K562 (cell line): Measurements from ENCODE around the gene CUX1. TPM values are rescaled to one million over a fixed set of nuclear protein-coding genes. Genes with fewer than 3 reads are reported as not detected.

Source experiments
- ATAC-seq: fragments of 200-7000 bp; cut with Tn5 transposase; 3 replicates; pipeline ENCODE4 v1.9.1; 2020; ENCODE audit warnings: moderate library complexity
- BruUV-seq: library from RNA; stranded (reverse); fragments of 400-500 nt; replicated peaks from 2 replicates; lab custom pipeline; 2021; lab: Mats Ljungman, UMichigan
- CTCF ChIA-PET: fragments of 300-600 bp; formaldehyde crosslinking; extraction: SDS; loops from one replicate; lab custom pipeline; 2021; ENCODE audit warnings: low intra/inter-chr PET ratio; lab: Yijun Ruan, JAX
- POLR2A ChIA-PET: fragments of 300-600, 350-650 bp; sonication (Branson Sonifier 250); formaldehyde crosslinking; extraction: SDS; loops from one replicate; lab custom pipeline; 2021; ENCODE audit warnings: antibody characterized with exemption, inconsistent platforms; lab: Yijun Ruan, JAX
- DNase-seq, 4 experiments: peaks; one replicate each; pipeline versions ENCODE4 v3.0.0 to v3.0.0-alpha.2; 2011 to 2018; ENCODE audit warnings: low spot score in 3 of 4, mixed read lengths in 3 of 4; ENCODE audit errors: extremely low read depth in 1 of 4
- FAIRE-seq: peaks from 2 replicates; lab custom pipeline; 2011; peaks lifted over from hg19 to GRCh38; lab: Jason Lieb, UNC
- H2AFZ ChIP-seq: 2 replicates; pipeline ENCODE4 v1.6.0; 2011; ENCODE audit warnings: low read depth, low read length, control low read depth, inconsistent platforms
- H3K27ac ChIP-seq: fragments of 200-600 bp; 3 replicates; pipeline ENCODE4 v1.8.0; 2011; ENCODE audit warnings: low read depth, mild to moderate bottlenecking, control low read depth, inconsistent platforms, low read length, moderate library complexity, mixed read lengths; ENCODE audit errors: extremely low read depth
- H3K27me3 ChIP-seq, 2 experiments: fragments of 300-600 bp in 1 of 2; 2 replicates in 1 of 2; 3 replicates in 1 of 2; pipeline versions ENCODE4 v1.6.0 to v1.8.0; 2011; ENCODE audit warnings: inconsistent platforms in 2 of 2, low read length in 2 of 2, mild to moderate bottlenecking in 1 of 2, mixed read lengths in 1 of 2, moderate library complexity in 1 of 2; ENCODE audit not compliant: control insufficient read depth in 2 of 2, insufficient read depth in 2 of 2
- H3K36me3 ChIP-seq: fragments of 300-600 bp; 3 replicates; pipeline ENCODE4 v1.8.0; 2011; ENCODE audit warnings: mild to moderate bottlenecking, low read length, inconsistent platforms; ENCODE audit not compliant: control insufficient read depth, insufficient read depth
- H3K4me1 ChIP-seq, 2 experiments: fragments of 200-600 bp in 1 of 2; replicated peaks in 1 of 2; 2 replicates in 1 of 2; 3 replicates in 1 of 2; pipeline versions ENCODE4 v1.5.1 to v1.8.0; 2011; ENCODE audit warnings: inconsistent platforms in 2 of 2, low read length in 2 of 2, mild to moderate bottlenecking in 1 of 2, mixed read lengths in 1 of 2, moderate library complexity in 1 of 2; ENCODE audit not compliant: control insufficient read depth in 2 of 2, insufficient read depth in 2 of 2
- H3K4me2 ChIP-seq: 2 replicates; pipeline ENCODE4 v1.6.1; 2011; ENCODE audit warnings: low read length, control low read depth, inconsistent platforms, mixed read lengths; ENCODE audit not compliant: insufficient read depth
- H3K4me3 ChIP-seq: fragments of 200-600 bp; sonication (generic), shearing (Covaris generic); 2 replicates; pipeline ENCODE4 v1.5.1; 2016; ENCODE audit warnings: control low read depth, inconsistent platforms
- H3K79me2 ChIP-seq: fragments of 200-600 bp; 3 replicates; pipeline ENCODE4 v1.8.0; 2011; ENCODE audit warnings: low read length, inconsistent platforms; ENCODE audit not compliant: control insufficient read depth, insufficient read depth
- H3K9ac ChIP-seq, 2 experiments: 2 replicates each; pipeline versions ENCODE4 v1.6.0 to v1.6.1; 2011; ENCODE audit warnings: low read depth in 2 of 2, low read length in 2 of 2, control low read depth in 1 of 2, inconsistent platforms in 1 of 2, mild to moderate bottlenecking in 1 of 2, mixed read lengths in 1 of 2; ENCODE audit not compliant: insufficient read depth in 1 of 2
- H3K9me1 ChIP-seq: one replicate; pipeline ENCODE4 v1.6.0; 2011; ENCODE audit warnings: inconsistent platforms, mild to moderate bottlenecking, low read length, moderate library complexity; ENCODE audit not compliant: control insufficient read depth, insufficient read depth
- H3K9me3 ChIP-seq: replicated peaks from 2 replicates; pipeline ENCODE4 v1.5.1; 2011; ENCODE audit warnings: low read depth, low read length, inconsistent platforms; ENCODE audit not compliant: control insufficient read depth, insufficient read depth
- H4K20me1 ChIP-seq: replicated peaks from 2 replicates; pipeline ENCODE4 v1.6.1; 2011; ENCODE audit warnings: low read length, inconsistent platforms, mixed read lengths; ENCODE audit not compliant: control insufficient read depth, insufficient read depth
- CBFA2T3 ChIP-seq: fragments of 450-650 bp; IDR thresholded peaks from 2 replicates; pipeline ENCODE4 v1.6.1; 2017
- CBFB ChIP-seq: sonication (generic); formaldehyde crosslinking; IDR thresholded peaks from 2 replicates; pipeline ENCODE4 v1.4.0; 2020; ENCODE audit warnings: mild to moderate bottlenecking, missing genetic modification reagents
- CC2D1A ChIP-seq: fragments of 450-650 bp; IDR thresholded peaks from 2 replicates; pipeline ENCODE4 v1.6.1; 2017; ENCODE audit warnings: mild to moderate bottlenecking
- CSDE1 ChIP-seq, 2 experiments: fragments of 450-650 bp; IDR thresholded peaks; 2 replicates each; pipeline ENCODE4 v1.6.1; 2016; ENCODE audit warnings: mild to moderate bottlenecking in 1 of 2
- KLF16 ChIP-seq: IDR thresholded peaks from 2 replicates; pipeline ENCODE4 v1.6.1; 2016; ENCODE audit warnings: antibody characterized with exemption
- NFE2 ChIP-seq: IDR thresholded peaks from 2 replicates; pipeline ENCODE4 v1.6.1; 2014; ENCODE audit warnings: antibody characterized with exemption, low read depth
- PML ChIP-seq: IDR thresholded peaks from 2 replicates; pipeline ENCODE4 v1.6.1; 2012; ENCODE audit warnings: low read length, inconsistent platforms
- SRSF9 ChIP-seq: fragments of 200-400 bp; formaldehyde crosslinking; IDR thresholded peaks from 2 replicates; pipeline ENCODE4 v1.6.1; 2017; ENCODE audit warnings: low read depth, low read length, borderline replicate concordance
- TBP ChIP-seq: optimal IDR thresholded peaks from 2 replicates; pipeline ENCODE3; 2011; ENCODE audit warnings: low read depth, low read length, improper control_type of control experiment
- UBTF ChIP-seq, 2 experiments: IDR thresholded peaks; 2 replicates each; pipeline ENCODE4 v1.6.1; 2012; ENCODE audit warnings: improper control_type of control experiment in 2 of 2, low read depth in 2 of 2, low read length in 2 of 2, borderline replicate concordance in 1 of 2
- WHSC1 ChIP-seq: IDR thresholded peaks from one replicate; pipeline ENCODE4 v1.6.1; 2012; ENCODE audit warnings: low read length, control low read depth, inconsistent platforms
- YBX1 ChIP-seq: fragments of 450-650 bp; IDR thresholded peaks from 2 replicates; pipeline ENCODE4 v1.7.1; 2016; ENCODE audit warnings: mild to moderate bottlenecking
- ZBED1 ChIP-seq: IDR thresholded peaks from 2 replicates; pipeline ENCODE4 v1.6.1; 2014
- ZNF134 ChIP-seq: fragments of 250-450 bp; sonication (Bioruptor Pico); conservative IDR thresholded peaks from 2 replicates; pipeline ENCODE4 v1.4.0; 2020
- ZNF282 ChIP-seq: sonication (generic); formaldehyde crosslinking; IDR thresholded peaks from 2 replicates; pipeline ENCODE4 v1.8.1; 2023; ENCODE audit warnings: missing genetic modification reagents
- ZNF408 ChIP-seq: fragments of 250-450 bp; sonication (Bioruptor Pico); IDR thresholded peaks from 2 replicates; pipeline ENCODE4 v1.4.0; 2020; ENCODE audit warnings: low read depth, mild to moderate bottlenecking, moderate library complexity
- ZNF717 ChIP-seq: fragments of 250-450 bp; sonication (Bioruptor Pico); IDR thresholded peaks from 2 replicates; pipeline ENCODE4 v1.5.0; 2021
- ZZZ3 ChIP-seq: fragments of 450-650 bp; IDR thresholded peaks from 2 replicates; pipeline ENCODE4 v1.6.1; 2016; ENCODE audit warnings: antibody characterized with exemption, mild to moderate bottlenecking, moderate library complexity
- WGBS: fragments of 100-300 bp; shearing (Covaris generic); methylation state at CpG from one replicate; pipeline ENCODE4 v1.1.6; 2016; ENCODE audit warnings: low coverage, mixed read lengths; ENCODE audit not compliant: insufficient coverage; ENCODE audit errors: missing lambda C conversion rate; 5-methylcytosine and 5-hydroxymethylcytosine counted together
- in situ Hi-C: fragments of 300-500 bp; cut with MboI; formaldehyde crosslinking; loops from 4 replicates; pipeline ENCODE4 v1.15.0; 2018; ENCODE audit warnings: inconsistent platforms, mixed read lengths
- intact Hi-C: fragments of 100-400 bp; cut with micrococcal nuclease; formaldehyde crosslinking; loops from 2 replicates; pipeline ENCODE4 v1.14.2; 2022
- polyA plus RNA-seq, 8 experiments: library from polyadenylated mRNA; depleted of rRNA in 4 of 8; stranded (reverse) in 5 of 8; unstranded in 3 of 8; fragments of >200 nt; fragmentation: Nextera tagmentation in 2 of 8; fragmentation: Illumina TruSeq in 1 of 8; extraction: Ambion mirVana in 2 of 8; extraction: Trizol in 1 of 8; gene quantifications; 2 replicates each; pipeline versions ENCODE4 v1.2.1 to v1.2.3, GENCODE V29; 2011 to 2014; ENCODE audit warnings: inconsistent platforms in 1 of 8, missing spikeins in 1 of 8
- total RNA-seq, 7 experiments: library from RNA; depleted of rRNA in 6 of 7; stranded (reverse); fragments of >200 nt in 6 of 7; fragmentation: Illumina TruSeq in 2 of 7; extraction: Trizol in 2 of 7; gene quantifications; 2 replicates each; pipeline versions ENCODE4 v1.2.1 to v1.2.3, GENCODE V29; 2011 to 2021; ENCODE audit warnings: low replicate concordance in 1 of 7
- TF ChIP-seq, protein P1 (sequence below): fragments of 250-450 bp; sonication (Bioruptor Pico); IDR thresholded peaks from 2 replicates; pipeline ENCODE4 v1.8.0; 2021; ENCODE audit warnings: borderline replicate concordance, mild to moderate bottlenecking, moderate library complexity; ENCODE audit not compliant: poor library complexity, severe bottlenecking

Gene CUX1
- total and polyA plus RNA-seq, 9 of the 15 experiments (the other 6 are each of a cell fraction or from before 2014, with no cell fraction given) = 3.6 to 55.3 (median 25.2) TPM

DNA sequence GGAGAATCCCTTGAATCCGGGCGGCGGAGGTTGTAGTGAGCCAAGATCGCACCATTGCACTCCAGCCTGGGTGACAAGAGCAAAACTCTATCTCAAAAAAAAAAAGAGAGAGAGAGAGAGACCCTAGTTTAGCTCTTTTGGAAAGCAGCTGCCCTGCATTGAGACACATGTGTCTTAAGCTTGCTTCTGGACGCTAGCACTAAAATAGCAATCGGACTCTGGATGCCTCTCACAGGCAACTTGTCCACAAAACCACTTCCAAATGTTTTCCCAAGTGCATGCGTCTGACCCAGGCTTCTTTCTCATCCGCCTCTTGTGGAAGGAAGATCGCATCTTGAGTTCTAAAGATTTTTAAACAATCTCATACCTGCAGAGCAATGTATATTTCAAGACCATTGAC, 182.7 kb downstream of the CUX1 start:
- DNase-seq = no peak
- H3K27ac ChIP-seq = no peak overlapping the region

More for the DNA sequence above, 182.7 kb downstream of the CUX1 start:
- 73% methylated on average over 9 of the region's 9 CpGs for WGBS
- no peak for ATAC-seq
- ChIA-PET CTCF (no interaction called here), POLR2A (interaction anchor here (0.6 kb wide), 1 partner anchor 267 kb away, joined by 3 read pairs; no protein-coding TSS in a partner anchor)
- Histone ChIP-seq H4K20me1 (peaks cover 25% of the 10 kb centered on the region), H3K9me3 (no peaks in the 10 kb centered on the region), H3K9ac (no peak overlapping the region), H3K36me3 (0 out of 3 replicates have a peak, but pooled peaks cover 3% of the 10 kb centered on the region), H3K4me3 (no peak overlapping the region), H3K79me2 (peaks cover 9% of the 10 kb centered on the region; the same call in 1 of the 3 replicates), H3K4me1 (peaks cover 0 to 23% of the 10 kb centered on the region in 2 experiments; a peak in 2 of 5 replicates), H2AFZ (no peak overlapping the region), H3K27me3 (no peaks in the 10 kb centered on the region), H3K4me2 (no peak overlapping the region), H3K9me1 (no peaks in the 10 kb centered on the region)
- TF ChIP-seq ZNF408 (CRISPR knock-in tag) = no peak
- no peak for TF ChIP-seq TBP
- TF ChIP-seq CBFA2T3 = no peak
- TF ChIP-seq ZNF134 (CRISPR knock-in tag) = no peak
- no peak for TF ChIP-seq CBFB (CRISPR knock-in tag)
- no peak for TF ChIP-seq ZBED1
- no peak for TF ChIP-seq NFE2
- no peak for TF ChIP-seq CSDE1 (IDR thresholded peaks at IDR 0.05)
- TF ChIP-seq, protein P1, sequence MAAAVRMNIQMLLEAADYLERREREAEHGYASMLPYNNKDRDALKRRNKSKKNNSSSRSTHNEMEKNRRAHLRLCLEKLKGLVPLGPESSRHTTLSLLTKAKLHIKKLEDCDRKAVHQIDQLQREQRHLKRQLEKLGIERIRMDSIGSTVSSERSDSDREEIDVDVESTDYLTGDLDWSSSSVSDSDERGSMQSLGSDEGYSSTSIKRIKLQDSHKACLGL (CRISPR knock-in tag) = no peak
- TF ChIP-seq PML = no peak
- no peak for TF ChIP-seq WHSC1
- no peak for TF ChIP-seq SRSF9
- TF ChIP-seq ZZZ3 = no peak
- TF ChIP-seq ZNF717 (CRISPR knock-in tag) = no peak
- TF ChIP-seq UBTF (IDR thresholded peaks at IDR 0.05; ENCODE audit: borderline replicate concordance in 1 of 2, low read depth in 2 of 2, low read length in 2 of 2) = no peak
- no peak for TF ChIP-seq CC2D1A
- no peak for TF ChIP-seq KLF16
- TF ChIP-seq YBX1 = no peak
- TF ChIP-seq ZNF282 = no peak
- BruUV-seq = no TSS peak
- no peak for FAIRE-seq
- in situ Hi-C loops = no loop called here
- intact Hi-C loops = no loop called here
